H1 (cell line): ENCODE measurements around the gene TRAPPC2B. TPM values are rescaled to one million over a fixed set of nuclear protein-coding genes. Genes with fewer than 3 reads are reported as not detected.

ENCODE experiments used
- CTBP2 ChIP-seq: IDR thresholded peaks from 2 replicates; pipeline ENCODE4 v1.7.0; 2011; ENCODE audit warnings: borderline replicate concordance, mild to moderate bottlenecking, moderate library complexity, mixed read lengths, low read length; ENCODE audit not compliant: insufficient read depth, insufficient read length
- EP300 ChIP-seq, 2 experiments: IDR thresholded peaks; 1 replicate in 1 of 2; 2 replicates in 1 of 2; pipeline ENCODE4 v1.6.1; 2011 to 2012; ENCODE audit warnings: low read depth in 2 of 2, low read length in 2 of 2, mild to moderate bottlenecking in 2 of 2, borderline replicate concordance in 1 of 2, inconsistent platforms in 1 of 2, moderate library complexity in 1 of 2
- EZH2 ChIP-seq: fragments of 200-600 bp; sonication (generic); IDR thresholded peaks from 2 replicates; pipeline ENCODE4 v1.7.1; 2012; ENCODE audit warnings: low read depth, mild to moderate bottlenecking, moderate library complexity, low read length, inconsistent platforms; ENCODE audit not compliant: severe bottlenecking
- FOSL1 ChIP-seq: IDR thresholded peaks from 2 replicates; pipeline ENCODE4 v1.6.1; 2011; ENCODE audit warnings: mild to moderate bottlenecking, low read depth, low read length, moderate library complexity; ENCODE audit not compliant: insufficient read depth
- KDM4A ChIP-seq: IDR thresholded peaks from one replicate; pipeline ENCODE4 v1.7.1; 2012; ENCODE audit warnings: low read depth, mild to moderate bottlenecking, moderate library complexity, low read length, inconsistent platforms; ENCODE audit not compliant: severe bottlenecking
- TAF1 ChIP-seq: IDR thresholded peaks from 2 replicates; pipeline ENCODE4 v1.6.1; 2011; ENCODE audit warnings: mild to moderate bottlenecking, low read depth, low read length
- polyA plus RNA-seq, 7 experiments: library from polyadenylated mRNA; depleted of rRNA in 3 of 7; stranded (reverse) in 5 of 7; unstranded in 2 of 7; fragments of >200 nt in 5 of 7; fragments of 200-250 nt in 2 of 7; gene quantifications; 1 replicate in 5 of 7; 2 replicates in 1 of 7; 4 replicates in 1 of 7; pipeline versions ENCODE4 v1.2.1 to v1.2.3, GENCODE V29; 2011 to 2013; ENCODE audit warnings: missing spikeins in 2 of 7, mixed read lengths in 2 of 7
- total RNA-seq: library from RNA; stranded (reverse); fragmentation: NEBNext Ultra II Directional; extraction: Animal tissue kit (Norgen Biotek cat#: 25700); gene quantifications from 2 replicates; pipeline ENCODE4 v1.2.1, GENCODE V29; 2021

TRAPPC2B gene
- total and polyA plus RNA-seq, 2 of the 8 experiments (the other 6 are each of a cell fraction or from before 2014, with no cell fraction given), result 8.7 to 28.3 TPM

- TF ChIP-seq EP300 (IDR thresholded peaks at IDR 0.05; ENCODE audit: borderline replicate concordance in 1 of 2, low read depth in 2 of 2, low read length in 2 of 2), result no peak
- TF ChIP-seq CTBP2, result no peak
- TF ChIP-seq TAF1, result no peak
- TF ChIP-seq KDM4A, result no peak
- no peak for TF ChIP-seq FOSL1
- TF ChIP-seq EZH2, result no peak
These were observed 7.4 kb upstream of the TRAPPC2B start (continued) for GRCh38 chr19:57355916-57356315.
